ENCODE data around the gene DYRK3. TPM values are rescaled to one million over a fixed set of nuclear protein-coding genes. Genes with fewer than 3 reads are reported as not detected.

DYRK3 gene
- total RNA-seq, 1 experiment from 2014 or later: 7.1 TPM

DNA sequence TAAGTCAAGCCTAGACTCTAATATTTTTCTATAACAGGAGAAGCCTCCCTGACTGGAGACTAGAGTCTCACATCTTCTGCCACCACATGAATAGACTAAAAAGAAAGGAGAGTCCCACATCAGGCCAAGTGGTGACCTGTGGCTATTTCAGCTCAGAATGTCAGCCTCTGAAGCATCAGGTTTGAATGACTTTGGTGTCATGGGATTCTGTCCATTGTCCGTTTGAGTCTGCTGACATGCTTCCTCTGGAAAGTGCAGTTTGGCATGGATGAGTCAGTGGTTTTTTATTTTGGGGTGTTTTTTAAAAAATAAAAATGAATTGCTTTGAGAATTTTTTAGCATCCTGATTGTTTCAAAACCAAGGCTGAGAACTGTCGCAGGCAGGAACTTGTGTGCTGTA, 19.5 kb downstream of the DYRK3 start:
- no TSS peak for BruUV-seq (replicated peaks)
- H3K4me3 ChIP-seq (replicated peaks in 1 of 2; ENCODE audit: low read depth in 1 of 2, low read length in 2 of 2): no peak overlapping the region
- CTCF ChIA-PET: interaction anchor here (0.9 to 3.4 kb wide), 2 partner anchors 9 to 16 kb away, joined by 3 to 13 read pairs; no protein-coding TSS in a partner anchor
- no peak overlapping the region for H2AFZ ChIP-seq (ENCODE audit: low read depth, low read length, poor library complexity, severe bottlenecking)
- no peak for DNase-seq (ENCODE audit: low read depth, low spot score)
- H3K9ac ChIP-seq (ENCODE audit: low read length): no peak overlapping the region
- no peaks in the 10 kb centered on the region for H3K9me3 ChIP-seq (ENCODE audit: control insufficient read depth in 1 of 2, insufficient read depth in 1 of 2, low read depth in 1 of 2, low read length in 2 of 2)
- H4K20me1 ChIP-seq (ENCODE audit: insufficient read depth): no peaks in the 10 kb centered on the region
- POLR2A ChIA-PET: interaction anchor here (1.1 kb wide), 1 partner anchor 20 kb away, joined by 4 read pairs; the partner anchor contains the start of gene DYRK3
- TF ChIP-seq, protein P1, sequence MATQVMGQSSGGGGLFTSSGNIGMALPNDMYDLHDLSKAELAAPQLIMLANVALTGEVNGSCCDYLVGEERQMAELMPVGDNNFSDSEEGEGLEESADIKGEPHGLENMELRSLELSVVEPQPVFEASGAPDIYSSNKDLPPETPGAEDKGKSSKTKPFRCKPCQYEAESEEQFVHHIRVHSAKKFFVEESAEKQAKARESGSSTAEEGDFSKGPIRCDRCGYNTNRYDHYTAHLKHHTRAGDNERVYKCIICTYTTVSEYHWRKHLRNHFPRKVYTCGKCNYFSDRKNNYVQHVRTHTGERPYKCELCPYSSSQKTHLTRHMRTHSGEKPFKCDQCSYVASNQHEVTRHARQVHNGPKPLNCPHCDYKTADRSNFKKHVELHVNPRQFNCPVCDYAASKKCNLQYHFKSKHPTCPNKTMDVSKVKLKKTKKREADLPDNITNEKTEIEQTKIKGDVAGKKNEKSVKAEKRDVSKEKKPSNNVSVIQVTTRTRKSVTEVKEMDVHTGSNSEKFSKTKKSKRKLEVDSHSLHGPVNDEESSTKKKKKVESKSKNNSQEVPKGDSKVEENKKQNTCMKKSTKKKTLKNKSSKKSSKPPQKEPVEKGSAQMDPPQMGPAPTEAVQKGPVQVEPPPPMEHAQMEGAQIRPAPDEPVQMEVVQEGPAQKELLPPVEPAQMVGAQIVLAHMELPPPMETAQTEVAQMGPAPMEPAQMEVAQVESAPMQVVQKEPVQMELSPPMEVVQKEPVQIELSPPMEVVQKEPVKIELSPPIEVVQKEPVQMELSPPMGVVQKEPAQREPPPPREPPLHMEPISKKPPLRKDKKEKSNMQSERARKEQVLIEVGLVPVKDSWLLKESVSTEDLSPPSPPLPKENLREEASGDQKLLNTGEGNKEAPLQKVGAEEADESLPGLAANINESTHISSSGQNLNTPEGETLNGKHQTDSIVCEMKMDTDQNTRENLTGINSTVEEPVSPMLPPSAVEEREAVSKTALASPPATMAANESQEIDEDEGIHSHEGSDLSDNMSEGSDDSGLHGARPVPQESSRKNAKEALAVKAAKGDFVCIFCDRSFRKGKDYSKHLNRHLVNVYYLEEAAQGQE (IDR thresholded peaks at IDR 0.05; ENCODE audit: low read depth): no peak
- TF ChIP-seq TCF7L2 (IDR thresholded peaks at IDR 0.05; ENCODE audit: borderline replicate concordance, extremely low read depth, insufficient read depth, insufficient read length): no peak
- TF ChIP-seq ELF1 (IDR thresholded peaks at IDR 0.05; ENCODE audit: borderline replicate concordance, low read depth): no peak
- TF ChIP-seq, protein P2, sequence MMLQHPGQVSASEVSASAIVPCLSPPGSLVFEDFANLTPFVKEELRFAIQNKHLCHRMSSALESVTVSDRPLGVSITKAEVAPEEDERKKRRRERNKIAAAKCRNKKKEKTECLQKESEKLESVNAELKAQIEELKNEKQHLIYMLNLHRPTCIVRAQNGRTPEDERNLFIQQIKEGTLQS (IDR thresholded peaks at IDR 0.05): no peak
- TF ChIP-seq, protein P3, sequence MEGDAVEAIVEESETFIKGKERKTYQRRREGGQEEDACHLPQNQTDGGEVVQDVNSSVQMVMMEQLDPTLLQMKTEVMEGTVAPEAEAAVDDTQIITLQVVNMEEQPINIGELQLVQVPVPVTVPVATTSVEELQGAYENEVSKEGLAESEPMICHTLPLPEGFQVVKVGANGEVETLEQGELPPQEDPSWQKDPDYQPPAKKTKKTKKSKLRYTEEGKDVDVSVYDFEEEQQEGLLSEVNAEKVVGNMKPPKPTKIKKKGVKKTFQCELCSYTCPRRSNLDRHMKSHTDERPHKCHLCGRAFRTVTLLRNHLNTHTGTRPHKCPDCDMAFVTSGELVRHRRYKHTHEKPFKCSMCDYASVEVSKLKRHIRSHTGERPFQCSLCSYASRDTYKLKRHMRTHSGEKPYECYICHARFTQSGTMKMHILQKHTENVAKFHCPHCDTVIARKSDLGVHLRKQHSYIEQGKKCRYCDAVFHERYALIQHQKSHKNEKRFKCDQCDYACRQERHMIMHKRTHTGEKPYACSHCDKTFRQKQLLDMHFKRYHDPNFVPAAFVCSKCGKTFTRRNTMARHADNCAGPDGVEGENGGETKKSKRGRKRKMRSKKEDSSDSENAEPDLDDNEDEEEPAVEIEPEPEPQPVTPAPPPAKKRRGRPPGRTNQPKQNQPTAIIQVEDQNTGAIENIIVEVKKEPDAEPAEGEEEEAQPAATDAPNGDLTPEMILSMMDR (IDR thresholded peaks at IDR 0.05 in 2 of 3, conservative IDR thresholded peaks at IDR 0.05 in 1 of 3; ENCODE audit: borderline replicate concordance in 1 of 3, insufficient read depth in 1 of 3, low read depth in 2 of 3, low read length in 2 of 3): no peak
- TF ChIP-seq POLR2AphosphoS5 (IDR thresholded peaks at IDR 0.05; ENCODE audit: low read depth, low read length): no peak
- no peak for TF ChIP-seq YY1 (IDR thresholded peaks at IDR 0.05; ENCODE audit: extremely low read depth, insufficient replicate concordance, low read depth, low read length)
- no peak for TF ChIP-seq ZFX (IDR thresholded peaks at IDR 0.05)
- no peak for TF ChIP-seq EZH2phosphoT487 (IDR thresholded peaks at IDR 0.05; ENCODE audit: borderline replicate concordance)
- TF ChIP-seq CBX3 (IDR thresholded peaks at IDR 0.05; ENCODE audit: low read depth): no peak
- H3K27me3 ChIP-seq (ENCODE audit: insufficient read depth, low read length): no peaks in the 10 kb centered on the region
- H3K4me1 ChIP-seq (ENCODE audit: control insufficient read depth in 1 of 2, insufficient read depth in 2 of 2, low read length in 2 of 2): no peaks in the 10 kb centered on the region; a peak in 1 of 4 replicates
- no peak overlapping the region for H3K4me2 ChIP-seq (ENCODE audit: low read length)
- no peaks in the 10 kb centered on the region for H3K36me3 ChIP-seq (ENCODE audit: control insufficient read depth in 1 of 2, insufficient read depth in 2 of 2, low read length in 2 of 2)
- intact Hi-C loops (cut with micrococcal nuclease): no loop called here
- no peak overlapping the region for H3K27ac ChIP-seq (ENCODE audit: low read depth, low read length)
- H3K79me2 ChIP-seq (ENCODE audit: insufficient read depth, low read length): no peaks in the 10 kb centered on the region
- no peak for ATAC-seq
- RAD21 ChIA-PET (ENCODE audit: low non-redundant PET in 1 of 2, low total read pairs in 2 of 2, uncharacterized antibody in 2 of 2, unreplicated experiment in 2 of 2): no interaction called here
- H3K9me2 ChIP-seq (ENCODE audit: insufficient read depth): no peaks in the 10 kb centered on the region

Data from HCT116 (cell line).